ENCODE results near the gene FOXN1. TPM values are rescaled to one million over a fixed set of nuclear protein-coding genes. Genes with fewer than 3 reads are reported as not detected.

Gene FOXN1
- total and polyA plus RNA-seq, 2 of the 13 experiments (the other 11 are each of a cell fraction or from before 2014, with no cell fraction given) = 0.01 TPM; not detected in 1

- BruUV-seq (replicated peaks) = no TSS peak
- no peak overlapping the region for H2AFZ ChIP-seq (ENCODE audit: low read length)
- H3K79me2 ChIP-seq (ENCODE audit: insufficient read depth, low read length) = no peaks in the 10 kb centered on the region
- DNase-seq (ENCODE audit: low spot score) (no peak), FAIRE-seq (no peak), ATAC-seq (no peak)
- H4K20me1 ChIP-seq (ENCODE audit: insufficient read depth, low read length) = no peaks in the 10 kb centered on the region; the same call in 1 of the 2 replicates
- ChIA-PET CTCF (ENCODE audit: low intra/inter-chr PET ratio, low total read pairs) (interaction anchor here (0.5 to 1.0 kb wide), 2 partner anchors 48 to 136 kb away, joined by 3 read pairs; no protein-coding TSS in a partner anchor), POLR2A (no interaction called here)
- in situ Hi-C loops (cut with HindIII; ENCODE audit: extremely low pct_ligation_motif_present, low pct_unique_long_range_greater_than_20kb) (loop anchor here (5.0 kb wide), 1 partner anchor 120 kb away; the partner anchor contains the start of gene RSKR), intact Hi-C loops (cut with micrococcal nuclease; ENCODE audit: unreplicated experiment) (no loop called here)
- WGBS (ENCODE audit: low lambda C conversion rate) = 14% methylated on average over 4 of the region's 4 CpGs
- H3K9me3 ChIP-seq (ENCODE audit: low read length) = no peaks in the 10 kb centered on the region
- H3K4me2 ChIP-seq (ENCODE audit: low read depth, low read length) = no peak overlapping the region
- no peak overlapping the region for H3K9ac ChIP-seq (ENCODE audit: insufficient read depth, low read depth, low read length)
- TF ChIP-seq TP53 (CRISPR knock-in tag; conservative IDR thresholded peaks at IDR 0.05) = no peak
- peak; percentile 3; the same call in 1 of the 2 replicates for TF ChIP-seq CTCF (CRISPR knock-in tag; IDR thresholded peaks at IDR 0.05)
- peaks cover 0 to 6% of the 10 kb centered on the region in 2 experiments; a peak in 1 of 5 replicates for H3K27me3 ChIP-seq (ENCODE audit: control insufficient read depth in 1 of 2, insufficient read depth in 2 of 2, low read length in 2 of 2)
- H3K27ac ChIP-seq (ENCODE audit: extremely low read length, insufficient read depth, low read length) = no peak overlapping the region
- H3K4me3 ChIP-seq (replicated peaks in 1 of 3; ENCODE audit: insufficient read depth in 1 of 3, low read depth in 2 of 3, low read length in 3 of 3) = no peak overlapping the region
- peaks cover 35% of the 10 kb centered on the region for H3K4me1 ChIP-seq (ENCODE audit: insufficient read depth, low read length)
- H3K36me3 ChIP-seq (replicated peaks in 1 of 2; ENCODE audit: control insufficient read depth in 1 of 2, insufficient read depth in 2 of 2, low read length in 2 of 2) = no peaks in the 10 kb centered on the region
These were observed 13.5 kb upstream of the FOXN1 start for GRCh38 chr17:28492352-28493310.

- ATAC-seq (no peak), FAIRE-seq (no peak), DNase-seq (ENCODE audit: low spot score) (no peak)
- ChIA-PET POLR2A (no interaction called here), CTCF (ENCODE audit: low intra/inter-chr PET ratio, low total read pairs) (interaction anchor here (1.0 kb wide), 1 partner anchor 47 kb away, joined by 3 read pairs; no protein-coding TSS in a partner anchor)
- intact Hi-C loops (cut with micrococcal nuclease; ENCODE audit: unreplicated experiment) (no loop called here), in situ Hi-C loops (cut with HindIII; ENCODE audit: extremely low pct_ligation_motif_present, low pct_unique_long_range_greater_than_20kb) (loop anchor here (5.0 kb wide), 1 partner anchor 119 kb away; the partner anchor contains the start of gene RSKR)
- Histone ChIP-seq H3K4me3 (replicated peaks in 1 of 3; ENCODE audit: insufficient read depth in 1 of 3, low read depth in 2 of 3, low read length in 3 of 3) (no peak overlapping the region), H3K4me1 (ENCODE audit: insufficient read depth, low read length) (peaks cover 27% of the 10 kb centered on the region), H3K9ac (ENCODE audit: insufficient read depth, low read depth, low read length) (no peak overlapping the region), H3K27ac (ENCODE audit: extremely low read length, insufficient read depth, low read length) (no peak overlapping the region), H3K36me3 (replicated peaks in 1 of 2; ENCODE audit: control insufficient read depth in 1 of 2, insufficient read depth in 2 of 2, low read length in 2 of 2) (no peaks in the 10 kb centered on the region), H3K27me3 (ENCODE audit: control insufficient read depth in 1 of 2, insufficient read depth in 2 of 2, low read length in 2 of 2) (peaks cover 1 to 6% of the 10 kb centered on the region in 2 experiments; a peak in 1 of 5 replicates), H3K79me2 (ENCODE audit: insufficient read depth, low read length) (no peaks in the 10 kb centered on the region), H4K20me1 (ENCODE audit: insufficient read depth, low read length) (no peaks in the 10 kb centered on the region; the same call in 1 of the 2 replicates), H3K4me2 (ENCODE audit: low read depth, low read length) (no peak overlapping the region), H2AFZ (ENCODE audit: low read length) (no peak overlapping the region), H3K9me3 (ENCODE audit: low read length) (no peaks in the 10 kb centered on the region)
- 10% methylated on average over 5 of the region's 9 CpGs for WGBS (ENCODE audit: low lambda C conversion rate)
- no TSS peak for BruUV-seq (replicated peaks)
- TF ChIP-seq FOXC1 (CRISPR knock-in tag; IDR thresholded peaks at IDR 0.05; ENCODE audit: borderline replicate concordance) (no peak), SRF (IDR thresholded peaks at IDR 0.05; ENCODE audit: low read depth, low read length) (no peak), GABPB1 (CRISPR knock-in tag; IDR thresholded peaks at IDR 0.05) (peak; percentile 26; the same call in 1 of the 2 replicates), MLLT10 (CRISPR knock-in tag; IDR thresholded peaks at IDR 0.05) (no peak), HOXA5 (CRISPR knock-in tag; IDR thresholded peaks at IDR 0.05) (no peak), ZFP41 (CRISPR knock-in tag; IDR thresholded peaks at IDR 0.05; ENCODE audit: borderline replicate concordance) (no peak), RFX1 (IDR thresholded peaks at IDR 0.05) (no peak), ZNF7 (CRISPR knock-in tag; IDR thresholded peaks at IDR 0.05) (no peak), NR2F6 (IDR thresholded peaks at IDR 0.05) (peak; percentile 61; the same call in 1 of the 2 replicates), NR2F6 (CRISPR knock-in tag; IDR thresholded peaks at IDR 0.05) (no peak), ELF1 (CRISPR knock-in tag; IDR thresholded peaks at IDR 0.05) (no peak)
These were observed 12.7 kb upstream of the FOXN1 start for GRCh38 chr17:28493460-28493859.

Data from HepG2 (cell line).